H9 (cell line): ENCODE data around the gene ARHGAP10. TPM values are rescaled to one million over a fixed set of nuclear protein-coding genes. Genes with fewer than 3 reads are reported as not detected.

Source experiments
- DNase-seq: peaks from one replicate; pipeline ENCODE4 v3.0.0-alpha.2; 2017
- H2AFZ ChIP-seq: one replicate; pipeline ENCODE4 v1.6.1; 2013; ENCODE audit warnings: mild to moderate bottlenecking, low read length, control low read depth, moderate library complexity
- H2AK5ac ChIP-seq: 2 replicates; pipeline ENCODE4 v1.6.1; 2013; ENCODE audit warnings: low read length, control low read depth, mixed read lengths; ENCODE audit not compliant: insufficient read length
- H2BK120ac ChIP-seq: one replicate; pipeline ENCODE4 v1.6.1; 2013; ENCODE audit warnings: low read depth, mild to moderate bottlenecking, low read length, control low read depth, inconsistent platforms; ENCODE audit not compliant: poor library complexity, severe bottlenecking
- H2BK12ac ChIP-seq: 2 replicates; pipeline ENCODE4 v1.6.1; 2013; ENCODE audit warnings: low read length, control low read depth, mixed read lengths, low read depth; ENCODE audit not compliant: insufficient read length
- H2BK15ac ChIP-seq: 2 replicates; pipeline ENCODE4 v1.6.1; 2013; ENCODE audit warnings: low read depth, low read length, control low read depth
- H2BK20ac ChIP-seq: one replicate; pipeline ENCODE4 v1.6.1; 2013; ENCODE audit warnings: low read depth, mild to moderate bottlenecking, low read length, control low read depth, inconsistent platforms; ENCODE audit not compliant: poor library complexity, severe bottlenecking
- H2BK5ac ChIP-seq: 2 replicates; pipeline ENCODE4 v1.6.1; 2013; ENCODE audit warnings: low read length, control low read depth, mixed read lengths; ENCODE audit not compliant: insufficient read length
- H3K14ac ChIP-seq: 2 replicates; pipeline ENCODE4 v1.6.1; 2013; ENCODE audit warnings: low read length, control low read depth; ENCODE audit not compliant: insufficient read depth
- H3K18ac ChIP-seq: 2 replicates; pipeline ENCODE4 v1.6.1; 2013; ENCODE audit warnings: low read depth, mild to moderate bottlenecking, mixed read lengths, low read length, control low read depth; ENCODE audit not compliant: insufficient read length
- H3K23ac ChIP-seq: 2 replicates; pipeline ENCODE4 v1.6.1; 2013; ENCODE audit warnings: low read length, control low read depth, mixed read lengths, low read depth; ENCODE audit not compliant: insufficient read length
- H3K23me2 ChIP-seq: 2 replicates; pipeline ENCODE4 v1.6.1; 2013; ENCODE audit warnings: low read depth, mild to moderate bottlenecking, mixed read lengths, low read length, control low read depth; ENCODE audit not compliant: insufficient read length, poor library complexity, severe bottlenecking
- H3K27ac ChIP-seq: 2 replicates; pipeline ENCODE4 v1.5.1; 2013; ENCODE audit warnings: low read length, control low read depth, mixed read lengths, low read depth; ENCODE audit not compliant: insufficient read length
- H3K27me3 ChIP-seq: 2 replicates; pipeline ENCODE4 v1.6.1; 2013; ENCODE audit warnings: low read length, control low read depth, inconsistent platforms; ENCODE audit not compliant: insufficient read depth
- H3K4ac ChIP-seq: 2 replicates; pipeline ENCODE4 v1.6.1; 2013; ENCODE audit warnings: low read depth, mild to moderate bottlenecking, control low read depth, inconsistent platforms, low read length, moderate library complexity
- H3K4me1 ChIP-seq: 2 replicates; pipeline ENCODE4 v1.6.1; 2013; ENCODE audit warnings: low read length, control low read depth, inconsistent platforms; ENCODE audit not compliant: insufficient read depth
- H3K4me2 ChIP-seq: 2 replicates; pipeline ENCODE4 v1.6.1; 2013; ENCODE audit warnings: low read length, control low read depth, mixed read lengths; ENCODE audit not compliant: insufficient read length, insufficient read depth
- H3K56ac ChIP-seq: 2 replicates; pipeline ENCODE4 v1.6.1; 2013; ENCODE audit warnings: low read depth, mild to moderate bottlenecking, mixed read lengths, low read length, control low read depth; ENCODE audit not compliant: insufficient read length
- H3K79me1 ChIP-seq: 2 replicates; pipeline ENCODE4 v1.6.1; 2013; ENCODE audit warnings: low read depth, mild to moderate bottlenecking, moderate library complexity, low read length, control low read depth, inconsistent platforms; ENCODE audit not compliant: insufficient read depth, poor library complexity, severe bottlenecking
- H3K79me2 ChIP-seq: 2 replicates; pipeline ENCODE4 v1.6.1; 2013; ENCODE audit warnings: low read length, control low read depth, inconsistent platforms; ENCODE audit not compliant: insufficient read depth
- H3K9ac ChIP-seq: 2 replicates; pipeline ENCODE4 v1.6.1; 2013; ENCODE audit warnings: low read length, control low read depth, mixed read lengths; ENCODE audit not compliant: insufficient read length; ENCODE audit errors: extremely low read depth
- H3K9me3 ChIP-seq: one replicate; pipeline ENCODE4 v1.6.1; 2013; ENCODE audit warnings: low read depth, low read length, inconsistent platforms; ENCODE audit not compliant: control insufficient read depth
- H3T11ph ChIP-seq: one replicate; pipeline ENCODE4 v1.6.1; 2013; ENCODE audit warnings: mild to moderate bottlenecking, low read length, control low read depth, inconsistent platforms
- H4K20me1 ChIP-seq: one replicate; pipeline ENCODE4 v1.6.1; 2013; ENCODE audit not compliant: control insufficient read depth, insufficient read length, insufficient read depth
- H4K5ac ChIP-seq: 2 replicates; pipeline ENCODE4 v1.6.1; 2013; ENCODE audit warnings: low read depth, mild to moderate bottlenecking, mixed read lengths, low read length, control low read depth; ENCODE audit not compliant: insufficient read length
- H4K8ac ChIP-seq: replicated peaks from 2 replicates; pipeline ENCODE4 v1.6.1; 2013; ENCODE audit warnings: low read length, control low read depth, mixed read lengths, low read depth; ENCODE audit not compliant: insufficient read length
- H4K91ac ChIP-seq: 2 replicates; pipeline ENCODE4 v1.6.1; 2013; ENCODE audit warnings: low read depth, mild to moderate bottlenecking, moderate library complexity, mixed read lengths, low read length, control low read depth; ENCODE audit not compliant: insufficient read length
- H3K27ac Mint-ChIP-seq, 3 experiments: 2 replicates in 2 of 3; 3 replicates in 1 of 3; pipeline ENCODE4 v1.8.0; 2020 to 2021; ENCODE audit warnings: mixed read lengths in 3 of 3, mild to moderate bottlenecking in 1 of 3, moderate library complexity in 1 of 3
- H3K27me3 Mint-ChIP-seq: 2 replicates; pipeline ENCODE4 v1.8.0; 2021; ENCODE audit warnings: low read depth, mild to moderate bottlenecking, moderate library complexity, mixed read lengths
- H3K36me3 Mint-ChIP-seq, 3 experiments: 2 replicates in 2 of 3; 3 replicates in 1 of 3; pipeline ENCODE4 v1.8.0; 2020 to 2021; ENCODE audit warnings: low read depth in 3 of 3, mixed read lengths in 3 of 3; ENCODE audit not compliant: insufficient read depth in 1 of 3
- H3K4me1 Mint-ChIP-seq, 2 experiments: 2 replicates each; pipeline ENCODE4 v1.8.0; 2020; ENCODE audit warnings: mixed read lengths in 2 of 2
- H3K4me3 Mint-ChIP-seq, 2 experiments: 2 replicates in 1 of 2; 3 replicates in 1 of 2; pipeline ENCODE4 v1.8.0; 2020 to 2021; ENCODE audit warnings: mild to moderate bottlenecking in 2 of 2, mixed read lengths in 2 of 2, moderate library complexity in 1 of 2
- H3K9me3 Mint-ChIP-seq, 2 experiments: 2 replicates in 1 of 2; 3 replicates in 1 of 2; pipeline ENCODE4 v1.8.0; 2020; ENCODE audit warnings: mild to moderate bottlenecking in 2 of 2, mixed read lengths in 2 of 2, moderate library complexity in 1 of 2
- CTCF ChIP-seq: fragments of 200-600 bp; sonication (generic); conservative IDR thresholded peaks from 3 replicates; pipeline ENCODE4 v1.8.0; 2021; ENCODE audit warnings: antibody characterized with exemption, mild to moderate bottlenecking
- WGBS: extraction: QIAGEN DNeasy Blood & Tissue Kit; methylation state at CpG from one replicate; pipeline ENCODE4 v1.1.7; 2013; ENCODE audit warnings: missing lambda C conversion rate, low lambda C conversion rate, mixed read lengths; ENCODE audit not compliant: insufficient read length; ENCODE audit errors: extremely low coverage; 5-methylcytosine and 5-hydroxymethylcytosine counted together
- total RNA-seq: library from RNA; stranded (reverse); gene quantifications from 2 replicates; pipeline ENCODE4 v1.2.1, GENCODE V29; 2021

ARHGAP10 gene
- total RNA-seq, 1 experiment from 2014 or later = 7.8 TPM

- Histone ChIP-seq H2AK5ac (no peak overlapping the region), H4K91ac (no peak overlapping the region), H3K14ac (no peak overlapping the region), H2BK12ac (no peak overlapping the region), H3T11ph (no peak overlapping the region), H3K9ac (no peak overlapping the region), H3K79me2 (no peaks in the 10 kb centered on the region), H4K8ac (no peak overlapping the region), H4K20me1 (no peaks in the 10 kb centered on the region), H2BK20ac (no peak overlapping the region), H3K79me1 (no peaks in the 10 kb centered on the region), H3K27me3 (no peaks in the 10 kb centered on the region), H3K18ac (no peak overlapping the region), H4K5ac (no peak overlapping the region), H3K4ac (no peak overlapping the region), H2BK120ac (no peak overlapping the region), H3K27ac (no peak overlapping the region), H3K23me2 (no peaks in the 10 kb centered on the region), H2AFZ (no peak overlapping the region), H2BK15ac (no peak overlapping the region), H3K4me1 (peaks cover 4% of the 10 kb centered on the region; the same call in 1 of the 2 replicates), H3K23ac (no peak overlapping the region), H3K56ac (no peak overlapping the region), H2BK5ac (no peak overlapping the region), H3K9me3 (no peaks in the 10 kb centered on the region), H3K4me2 (no peak overlapping the region)
- no peak for DNase-seq
- H3K36me3 Mint-ChIP-seq = no peaks in the 10 kb centered on the region
- no peaks in the 10 kb centered on the region for H3K27me3 Mint-ChIP-seq
- peaks cover 10 to 11% of the 10 kb centered on the region in 2 experiments for H3K4me1 Mint-ChIP-seq
- no peaks in the 10 kb centered on the region for H3K9me3 Mint-ChIP-seq
- peak overlapping the region in 1 of 3 experiments; percentile 34; a peak in 1 of 7 replicates for H3K27ac Mint-ChIP-seq
- H3K4me3 Mint-ChIP-seq = no peak overlapping the region
- WGBS = no CpG with 5 or more reads among the region's 5 CpGs
- no peak for TF ChIP-seq CTCF
Measured at GRCh38 chr4:148017801-148018200, 285.9 kb downstream of the ARHGAP10 start.
